K562 (cell line): ENCODE measurements around the gene TRAF1.
"Not testable (repeated sequence)": the region's sequence is repeated elsewhere in the genome, so short reads cannot be mapped to it uniquely, and the experiment has no call there.

Experiments used
- CREM ChIP-seq: IDR thresholded peaks from 2 replicates; pipeline ENCODE4 v1.6.1; 2014; ENCODE audit warnings: antibody characterized with exemption, low read depth
- CSDE1 ChIP-seq, 2 experiments: fragments of 450-650 bp; IDR thresholded peaks; 2 replicates each; pipeline ENCODE4 v1.6.1; 2016; ENCODE audit warnings: mild to moderate bottlenecking in 1 of 2
- EZH2 ChIP-seq: IDR thresholded peaks from 2 replicates; pipeline ENCODE4 v1.6.1; 2012; ENCODE audit warnings: low read depth, mild to moderate bottlenecking, inconsistent platforms, low read length, borderline replicate concordance
- FOSL1 ChIP-seq: fragments of 200-800 bp; sonication (Bioruptor generic); conservative IDR thresholded peaks from 2 replicates; pipeline ENCODE4 v1.6.1; 2016; ENCODE audit warnings: missing genetic modification characterization, missing compliant biosample characterization
- POLR2A ChIP-seq: fragments of 450-650 bp; conservative IDR thresholded peaks from 2 replicates; pipeline ENCODE4 v1.6.1; 2016
- ZBTB7A ChIP-seq: IDR thresholded peaks from 2 replicates; pipeline ENCODE4 v1.6.1; 2011; ENCODE audit warnings: low read depth, mild to moderate bottlenecking, low read length, moderate library complexity, borderline replicate concordance; ENCODE audit not compliant: control insufficient read depth
- ZNF140 ChIP-seq: fragments of 250-450 bp; sonication (Bioruptor Pico); IDR thresholded peaks from 2 replicates; pipeline ENCODE4 v1.8.0; 2021; ENCODE audit warnings: moderate library complexity, mild to moderate bottlenecking, inconsistent platforms
- ZNF551 ChIP-seq: fragments of 250-450 bp; sonication (Bioruptor Pico); IDR thresholded peaks from 2 replicates; pipeline ENCODE4 v1.5.0; 2021; ENCODE audit warnings: mild to moderate bottlenecking, moderate library complexity

DNA sequence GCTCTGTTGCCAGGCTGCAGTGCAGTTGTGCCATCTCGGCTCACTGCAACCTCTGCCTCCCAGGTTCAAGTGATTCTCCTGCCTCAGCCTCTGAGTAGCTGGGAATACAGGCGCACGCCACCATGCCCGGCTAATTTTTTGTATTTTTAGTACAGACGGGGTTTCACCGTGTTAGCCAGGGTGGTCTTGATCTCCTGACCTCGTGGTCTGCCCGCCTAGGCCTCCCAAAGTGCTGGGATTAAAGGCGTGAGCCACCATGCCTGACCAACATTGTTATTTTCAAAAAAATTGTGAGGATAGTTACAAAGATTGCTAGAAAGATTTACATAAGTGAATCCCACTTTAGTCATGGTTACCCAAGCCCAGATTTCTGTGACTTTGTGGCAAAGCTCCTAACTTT, 44.9 kb upstream of the TRAF1 start:
- not testable (repeated sequence) for TF ChIP-seq ZBTB7A; EZH2; ZNF140 (CRISPR knock-in tag); CREM; FOSL1; CSDE1 (IDR thresholded peaks at IDR 0.05); ZNF551 (CRISPR knock-in tag); POLR2A
